ENCODE results near the gene A2ML1.
"Not testable (repeated sequence)": the region's sequence is repeated elsewhere in the genome, so short reads cannot be mapped to it uniquely, and the experiment has no call there.

DNA sequence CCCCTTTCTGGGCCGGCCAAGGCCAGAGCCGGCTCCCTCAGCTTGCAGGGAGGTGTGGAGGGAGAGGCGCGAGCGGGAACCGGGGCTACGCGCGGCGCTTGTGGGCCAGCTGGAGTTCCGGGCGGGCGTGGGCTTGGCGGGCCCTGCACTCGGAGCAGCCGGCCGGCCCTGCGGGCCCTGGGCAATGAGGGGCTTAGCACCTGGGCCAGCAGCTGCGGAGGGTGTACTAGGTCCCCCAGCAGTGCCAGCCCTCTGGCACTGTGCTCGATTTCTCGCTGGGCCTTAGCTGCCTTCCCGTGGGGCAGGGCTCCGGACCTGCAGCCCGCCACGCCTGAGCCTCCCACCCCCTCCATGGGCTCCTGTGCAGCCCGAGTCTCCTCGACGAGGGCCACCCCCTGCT lies 35.2 kb upstream of the A2ML1 start:
- TF ChIP-seq, protein P1, sequence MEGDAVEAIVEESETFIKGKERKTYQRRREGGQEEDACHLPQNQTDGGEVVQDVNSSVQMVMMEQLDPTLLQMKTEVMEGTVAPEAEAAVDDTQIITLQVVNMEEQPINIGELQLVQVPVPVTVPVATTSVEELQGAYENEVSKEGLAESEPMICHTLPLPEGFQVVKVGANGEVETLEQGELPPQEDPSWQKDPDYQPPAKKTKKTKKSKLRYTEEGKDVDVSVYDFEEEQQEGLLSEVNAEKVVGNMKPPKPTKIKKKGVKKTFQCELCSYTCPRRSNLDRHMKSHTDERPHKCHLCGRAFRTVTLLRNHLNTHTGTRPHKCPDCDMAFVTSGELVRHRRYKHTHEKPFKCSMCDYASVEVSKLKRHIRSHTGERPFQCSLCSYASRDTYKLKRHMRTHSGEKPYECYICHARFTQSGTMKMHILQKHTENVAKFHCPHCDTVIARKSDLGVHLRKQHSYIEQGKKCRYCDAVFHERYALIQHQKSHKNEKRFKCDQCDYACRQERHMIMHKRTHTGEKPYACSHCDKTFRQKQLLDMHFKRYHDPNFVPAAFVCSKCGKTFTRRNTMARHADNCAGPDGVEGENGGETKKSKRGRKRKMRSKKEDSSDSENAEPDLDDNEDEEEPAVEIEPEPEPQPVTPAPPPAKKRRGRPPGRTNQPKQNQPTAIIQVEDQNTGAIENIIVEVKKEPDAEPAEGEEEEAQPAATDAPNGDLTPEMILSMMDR (IDR thresholded peaks at IDR 0.05; ENCODE audit: insufficient read depth, low read depth, low read length): not testable (repeated sequence)
- TF ChIP-seq EZH2 (IDR thresholded peaks at IDR 0.05; ENCODE audit: insufficient read depth, low read length): not testable (repeated sequence)

All from astrocyte (in vitro differentiated cells and primary cell).